Measurements from ENCODE around the gene RAP1GAP2.

Gene RAP1GAP2

GRCh38 chr17:3022197-3022596, 226.0 kb downstream of the RAP1GAP2 start:
- DNase-seq (ENCODE audit: low spot score): no peak
- Histone ChIP-seq H3K27ac (no peak overlapping the region), H3K4me3 (no peak overlapping the region)
- TF ChIP-seq, protein P1, sequence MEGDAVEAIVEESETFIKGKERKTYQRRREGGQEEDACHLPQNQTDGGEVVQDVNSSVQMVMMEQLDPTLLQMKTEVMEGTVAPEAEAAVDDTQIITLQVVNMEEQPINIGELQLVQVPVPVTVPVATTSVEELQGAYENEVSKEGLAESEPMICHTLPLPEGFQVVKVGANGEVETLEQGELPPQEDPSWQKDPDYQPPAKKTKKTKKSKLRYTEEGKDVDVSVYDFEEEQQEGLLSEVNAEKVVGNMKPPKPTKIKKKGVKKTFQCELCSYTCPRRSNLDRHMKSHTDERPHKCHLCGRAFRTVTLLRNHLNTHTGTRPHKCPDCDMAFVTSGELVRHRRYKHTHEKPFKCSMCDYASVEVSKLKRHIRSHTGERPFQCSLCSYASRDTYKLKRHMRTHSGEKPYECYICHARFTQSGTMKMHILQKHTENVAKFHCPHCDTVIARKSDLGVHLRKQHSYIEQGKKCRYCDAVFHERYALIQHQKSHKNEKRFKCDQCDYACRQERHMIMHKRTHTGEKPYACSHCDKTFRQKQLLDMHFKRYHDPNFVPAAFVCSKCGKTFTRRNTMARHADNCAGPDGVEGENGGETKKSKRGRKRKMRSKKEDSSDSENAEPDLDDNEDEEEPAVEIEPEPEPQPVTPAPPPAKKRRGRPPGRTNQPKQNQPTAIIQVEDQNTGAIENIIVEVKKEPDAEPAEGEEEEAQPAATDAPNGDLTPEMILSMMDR (IDR thresholded peaks at IDR 0.05): no peak

- DNase-seq (ENCODE audit: low spot score): no peak
- Histone ChIP-seq H3K27ac (no peak overlapping the region), H3K4me3 (no peak overlapping the region)
- TF ChIP-seq, protein P1 (IDR thresholded peaks at IDR 0.05): no peak
These were observed 228.1 kb downstream of the RAP1GAP2 start for GRCh38 chr17:3024346-3024745.

- Histone ChIP-seq H3K27ac (no peak overlapping the region), H3K4me3 (no peak overlapping the region)
- TF ChIP-seq, protein P1 (IDR thresholded peaks at IDR 0.05): no peak
- DNase-seq (ENCODE audit: low spot score): peak; percentile 43
These were observed 229.3 kb downstream of the RAP1GAP2 start for GRCh38 chr17:3025421-3026124.

GRCh38 chr17:3026125-3026855, 230.1 kb downstream of the RAP1GAP2 start:
- H3K27ac ChIP-seq: no peak overlapping the region
- TF ChIP-seq, protein P1 (IDR thresholded peaks at IDR 0.05): no peak
- no peak overlapping the region for H3K4me3 ChIP-seq
- no peak for DNase-seq (ENCODE audit: low spot score)

- Histone ChIP-seq H3K4me3 (no peak overlapping the region), H3K27ac (no peak overlapping the region)
- TF ChIP-seq, protein P1 (IDR thresholded peaks at IDR 0.05): no peak
- no peak for DNase-seq (ENCODE audit: low spot score)
These were observed 230.9 kb downstream of the RAP1GAP2 start for GRCh38 chr17:3026856-3027751.

GRCh38 chr17:3027786-3028532, 231.7 kb downstream of the RAP1GAP2 start:
- Histone ChIP-seq H3K4me3 (no peak overlapping the region), H3K27ac (no peak overlapping the region)
- TF ChIP-seq, protein P1 (IDR thresholded peaks at IDR 0.05): no peak
- DNase-seq (ENCODE audit: low spot score): no peak

All from coronary artery (tissue), 2 donors.